ENCODE results near the gene SCFD2.

DNA sequence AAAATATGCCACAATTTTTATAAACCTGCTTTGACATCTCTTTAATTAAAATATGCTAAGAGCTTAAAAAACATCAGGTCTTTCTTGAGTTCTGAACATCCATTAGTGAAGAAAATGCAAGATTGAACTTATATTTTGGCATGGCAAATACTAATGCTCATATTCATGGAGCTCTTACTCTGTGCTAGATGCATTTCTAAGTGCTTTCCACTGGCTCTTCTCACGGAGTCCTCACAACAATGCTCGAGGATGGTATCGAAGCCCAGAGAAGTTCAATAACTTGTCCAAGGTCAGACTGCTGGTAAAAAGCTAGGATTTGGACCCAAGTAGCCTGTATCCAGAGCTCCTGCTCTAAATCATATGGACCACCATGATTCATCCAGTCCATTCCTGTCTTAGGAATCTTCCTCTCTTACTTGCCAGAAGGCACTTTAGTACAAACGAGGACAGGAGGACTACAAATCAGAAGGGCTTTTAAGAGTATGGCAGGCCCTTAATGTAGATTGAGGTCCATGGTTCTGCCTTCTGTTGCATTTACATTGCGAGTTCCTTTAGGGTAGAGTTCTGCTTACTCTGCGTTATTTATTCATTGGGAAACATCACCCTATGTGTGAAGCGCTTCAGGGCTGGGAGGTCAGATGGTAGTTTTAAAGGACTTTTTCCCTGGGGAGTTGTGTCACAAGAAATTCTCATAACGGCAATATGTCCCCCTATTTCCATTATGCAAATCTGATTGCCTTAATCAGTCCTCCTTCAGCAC, 304.6 kb downstream of the SCFD2 start:
- TF ChIP-seq EP300 (IDR thresholded peaks at IDR 0.05): no peak
- TF ChIP-seq, protein P1, sequence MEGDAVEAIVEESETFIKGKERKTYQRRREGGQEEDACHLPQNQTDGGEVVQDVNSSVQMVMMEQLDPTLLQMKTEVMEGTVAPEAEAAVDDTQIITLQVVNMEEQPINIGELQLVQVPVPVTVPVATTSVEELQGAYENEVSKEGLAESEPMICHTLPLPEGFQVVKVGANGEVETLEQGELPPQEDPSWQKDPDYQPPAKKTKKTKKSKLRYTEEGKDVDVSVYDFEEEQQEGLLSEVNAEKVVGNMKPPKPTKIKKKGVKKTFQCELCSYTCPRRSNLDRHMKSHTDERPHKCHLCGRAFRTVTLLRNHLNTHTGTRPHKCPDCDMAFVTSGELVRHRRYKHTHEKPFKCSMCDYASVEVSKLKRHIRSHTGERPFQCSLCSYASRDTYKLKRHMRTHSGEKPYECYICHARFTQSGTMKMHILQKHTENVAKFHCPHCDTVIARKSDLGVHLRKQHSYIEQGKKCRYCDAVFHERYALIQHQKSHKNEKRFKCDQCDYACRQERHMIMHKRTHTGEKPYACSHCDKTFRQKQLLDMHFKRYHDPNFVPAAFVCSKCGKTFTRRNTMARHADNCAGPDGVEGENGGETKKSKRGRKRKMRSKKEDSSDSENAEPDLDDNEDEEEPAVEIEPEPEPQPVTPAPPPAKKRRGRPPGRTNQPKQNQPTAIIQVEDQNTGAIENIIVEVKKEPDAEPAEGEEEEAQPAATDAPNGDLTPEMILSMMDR (IDR thresholded peaks at IDR 0.05): no peak
- no peak for TF ChIP-seq POLR2A (IDR thresholded peaks at IDR 0.05)
